GM18951 (cell line): ENCODE data around the gene NRXN3.

Experiments
- POLR2A ChIP-seq: IDR thresholded peaks from 4 replicates; pipeline ENCODE4 v1.6.1; 2011; ENCODE audit warnings: mild to moderate bottlenecking; ENCODE audit not compliant: insufficient read length, insufficient read depth; ENCODE audit errors: extremely low read depth
- in situ Hi-C: fragments of 300-500 bp; cut with MboI; formaldehyde crosslinking; loops from one replicate; pipeline ENCODE4 v1.12.0; 2022; ENCODE audit warnings: low sequenced_read_pairs, mixed read lengths, inconsistent platforms; ENCODE audit not compliant: unreplicated experiment

Gene NRXN3

GRCh38 chr14:79639613-79640012, 1469.4 kb downstream of the NRXN3 start:
- TF ChIP-seq POLR2A: no peak
- in situ Hi-C loops: no loop called here

- in situ Hi-C loops: no loop called here
- no peak for TF ChIP-seq POLR2A
Measured at GRCh38 chr14:79641371-79641770, 1471.2 kb downstream of the NRXN3 start.

GRCh38 chr14:79643132-79643531, 1473.0 kb downstream of the NRXN3 start:
- no peak for TF ChIP-seq POLR2A
- in situ Hi-C loops: no loop called here

- in situ Hi-C loops: no loop called here
- TF ChIP-seq POLR2A: no peak
Measured at GRCh38 chr14:79645753-79646362, 1475.7 kb downstream of the NRXN3 start.

GRCh38 chr14:79649856-79650255, 1479.7 kb downstream of the NRXN3 start:
- TF ChIP-seq POLR2A: no peak
- in situ Hi-C loops: no loop called here

- in situ Hi-C loops: no loop called here
- TF ChIP-seq POLR2A: no peak
Measured at GRCh38 chr14:79652513-79653307, 1482.5 kb downstream of the NRXN3 start.

GRCh38 chr14:79656056-79656455, 1485.9 kb downstream of the NRXN3 start:
- TF ChIP-seq POLR2A: no peak
- in situ Hi-C loops: no loop called here

GRCh38 chr14:79656496-79656895, 1486.3 kb downstream of the NRXN3 start:
- in situ Hi-C loops: no loop called here
- TF ChIP-seq POLR2A: no peak

- TF ChIP-seq POLR2A: no peak
- in situ Hi-C loops: no loop called here
Measured at GRCh38 chr14:79658221-79658620, 1488.0 kb downstream of the NRXN3 start.

- TF ChIP-seq POLR2A: no peak
- in situ Hi-C loops: no loop called here
Measured at GRCh38 chr14:79658769-79659168, 1488.6 kb downstream of the NRXN3 start.

GRCh38 chr14:79660053-79660939, 1490.1 kb downstream of the NRXN3 start:
- in situ Hi-C loops: no loop called here

GRCh38 chr14:79661752-79662151, 1491.6 kb downstream of the NRXN3 start:
- TF ChIP-seq POLR2A: no peak
- in situ Hi-C loops: no loop called here

More at GRCh38 chr14:79660053-79660939, 1490.1 kb downstream of the NRXN3 start:
- TF ChIP-seq POLR2A: no peak

- in situ Hi-C loops: no loop called here
- TF ChIP-seq POLR2A: no peak
Measured at GRCh38 chr14:79663453-79663852, 1493.3 kb downstream of the NRXN3 start.

GRCh38 chr14:79665556-79665955, 1495.4 kb downstream of the NRXN3 start:
- TF ChIP-seq POLR2A: no peak

GRCh38 chr14:79668951-79669350, 1498.8 kb downstream of the NRXN3 start:
- in situ Hi-C loops: no loop called here
- TF ChIP-seq POLR2A: no peak

More at GRCh38 chr14:79665556-79665955, 1495.4 kb downstream of the NRXN3 start:
- in situ Hi-C loops: no loop called here
